Stimulated activated CD8-positive, alpha-beta memory T cell treated with anti-CD3 and anti-CD28 coated beads, Interleukin-15, amount 100 ng/mL, for 48 hours (primary cell): ENCODE data around the gene KRT78.
A peak's percentile ranks its signal among the peaks of the same experiment; 100 is the strongest.
"Not testable (repeated sequence)": the region's sequence is repeated elsewhere in the genome, so short reads cannot be mapped to it uniquely, and the experiment has no call there.

ENCODE experiments used
- DNase-seq, 2 donors: peaks; one replicate each; pipeline ENCODE4 v3.0.0-alpha.2; 2020; ENCODE audit warnings: low read depth in 2 of 2

The KRT78 gene

GRCh38 chr12:52872644-52873389 is 24.0 kb upstream of the KRT78 start:
- no peak for DNase-seq

GRCh38 chr12:52871291-52872039 is 22.7 kb upstream of the KRT78 start:
- no peak for DNase-seq

GRCh38 chr12:52870361-52871290 is 21.8 kb upstream of the KRT78 start:
- DNase-seq = peak; percentile 52 to 58

GRCh38 chr12:52867642-52868041 is 18.8 kb upstream of the KRT78 start:
- no peak for DNase-seq

GRCh38 chr12:52867152-52867551 is 18.4 kb upstream of the KRT78 start:
- no peak for DNase-seq

GRCh38 chr12:52865090-52865944 is 16.5 kb upstream of the KRT78 start:
- DNase-seq = no peak

- no peak for DNase-seq
Observed at GRCh38 chr12:52862023-52862422, 13.2 kb upstream of the KRT78 start.

- DNase-seq = no peak
Observed at GRCh38 chr12:52861511-52861910, 12.7 kb upstream of the KRT78 start.

GRCh38 chr12:52860102-52860823 is 11.5 kb upstream of the KRT78 start:
- DNase-seq = no peak

GRCh38 chr12:52857500-52857899 is 8.7 kb upstream of the KRT78 start:
- DNase-seq = no peak

- DNase-seq = no peak
Observed at GRCh38 chr12:52856787-52857186, 8.0 kb upstream of the KRT78 start.

GRCh38 chr12:52856077-52856476 is 7.3 kb upstream of the KRT78 start:
- DNase-seq = not testable (repeated sequence)

- no peak for DNase-seq
Observed at GRCh38 chr12:52851787-52852186, 3.0 kb upstream of the KRT78 start.

GRCh38 chr12:52850681-52851080 is 1.9 kb upstream of the KRT78 start:
- no peak for DNase-seq

- no peak for DNase-seq
Observed at GRCh38 chr12:52849511-52849910, 717 bp upstream of the KRT78 start.

GRCh38 chr12:52847335-52848102 is 1.3 kb downstream of the KRT78 start:
- no peak for DNase-seq

GRCh38 chr12:52846356-52846970 is 2.3 kb downstream of the KRT78 start:
- no peak for DNase-seq

GRCh38 chr12:52845946-52846345 is 2.8 kb downstream of the KRT78 start:
- no peak for DNase-seq

- no peak for DNase-seq
Observed at GRCh38 chr12:52844386-52844785, 4.4 kb downstream of the KRT78 start.
